H9 (cell line): ENCODE measurements around the gene IQGAP2. TPM values are rescaled to one million over a fixed set of nuclear protein-coding genes. Genes with fewer than 3 reads are reported as not detected.

Source experiments
- DNase-seq: peaks from one replicate; pipeline ENCODE4 v3.0.0-alpha.2; 2017
- H2AFZ ChIP-seq: one replicate; pipeline ENCODE4 v1.6.1; 2013; ENCODE audit warnings: mild to moderate bottlenecking, low read length, control low read depth, moderate library complexity
- H2AK5ac ChIP-seq: 2 replicates; pipeline ENCODE4 v1.6.1; 2013; ENCODE audit warnings: low read length, control low read depth, mixed read lengths; ENCODE audit not compliant: insufficient read length
- H2BK120ac ChIP-seq: one replicate; pipeline ENCODE4 v1.6.1; 2013; ENCODE audit warnings: low read depth, mild to moderate bottlenecking, low read length, control low read depth, inconsistent platforms; ENCODE audit not compliant: poor library complexity, severe bottlenecking
- H2BK12ac ChIP-seq: 2 replicates; pipeline ENCODE4 v1.6.1; 2013; ENCODE audit warnings: low read length, control low read depth, mixed read lengths, low read depth; ENCODE audit not compliant: insufficient read length
- H2BK15ac ChIP-seq: 2 replicates; pipeline ENCODE4 v1.6.1; 2013; ENCODE audit warnings: low read depth, low read length, control low read depth
- H2BK20ac ChIP-seq: one replicate; pipeline ENCODE4 v1.6.1; 2013; ENCODE audit warnings: low read depth, mild to moderate bottlenecking, low read length, control low read depth, inconsistent platforms; ENCODE audit not compliant: poor library complexity, severe bottlenecking
- H2BK5ac ChIP-seq: 2 replicates; pipeline ENCODE4 v1.6.1; 2013; ENCODE audit warnings: low read length, control low read depth, mixed read lengths; ENCODE audit not compliant: insufficient read length
- H3K14ac ChIP-seq: 2 replicates; pipeline ENCODE4 v1.6.1; 2013; ENCODE audit warnings: low read length, control low read depth; ENCODE audit not compliant: insufficient read depth
- H3K18ac ChIP-seq: 2 replicates; pipeline ENCODE4 v1.6.1; 2013; ENCODE audit warnings: low read depth, mild to moderate bottlenecking, mixed read lengths, low read length, control low read depth; ENCODE audit not compliant: insufficient read length
- H3K23ac ChIP-seq: 2 replicates; pipeline ENCODE4 v1.6.1; 2013; ENCODE audit warnings: low read length, control low read depth, mixed read lengths, low read depth; ENCODE audit not compliant: insufficient read length
- H3K23me2 ChIP-seq: 2 replicates; pipeline ENCODE4 v1.6.1; 2013; ENCODE audit warnings: low read depth, mild to moderate bottlenecking, mixed read lengths, low read length, control low read depth; ENCODE audit not compliant: insufficient read length, poor library complexity, severe bottlenecking
- H3K27ac ChIP-seq: 2 replicates; pipeline ENCODE4 v1.5.1; 2013; ENCODE audit warnings: low read length, control low read depth, mixed read lengths, low read depth; ENCODE audit not compliant: insufficient read length
- H3K27me3 ChIP-seq: 2 replicates; pipeline ENCODE4 v1.6.1; 2013; ENCODE audit warnings: low read length, control low read depth, inconsistent platforms; ENCODE audit not compliant: insufficient read depth
- H3K4ac ChIP-seq: 2 replicates; pipeline ENCODE4 v1.6.1; 2013; ENCODE audit warnings: low read depth, mild to moderate bottlenecking, control low read depth, inconsistent platforms, low read length, moderate library complexity
- H3K4me1 ChIP-seq: 2 replicates; pipeline ENCODE4 v1.6.1; 2013; ENCODE audit warnings: low read length, control low read depth, inconsistent platforms; ENCODE audit not compliant: insufficient read depth
- H3K4me2 ChIP-seq: 2 replicates; pipeline ENCODE4 v1.6.1; 2013; ENCODE audit warnings: low read length, control low read depth, mixed read lengths; ENCODE audit not compliant: insufficient read length, insufficient read depth
- H3K56ac ChIP-seq: 2 replicates; pipeline ENCODE4 v1.6.1; 2013; ENCODE audit warnings: low read depth, mild to moderate bottlenecking, mixed read lengths, low read length, control low read depth; ENCODE audit not compliant: insufficient read length
- H3K79me1 ChIP-seq: 2 replicates; pipeline ENCODE4 v1.6.1; 2013; ENCODE audit warnings: low read depth, mild to moderate bottlenecking, moderate library complexity, low read length, control low read depth, inconsistent platforms; ENCODE audit not compliant: insufficient read depth, poor library complexity, severe bottlenecking
- H3K79me2 ChIP-seq: 2 replicates; pipeline ENCODE4 v1.6.1; 2013; ENCODE audit warnings: low read length, control low read depth, inconsistent platforms; ENCODE audit not compliant: insufficient read depth
- H3K9ac ChIP-seq: 2 replicates; pipeline ENCODE4 v1.6.1; 2013; ENCODE audit warnings: low read length, control low read depth, mixed read lengths; ENCODE audit not compliant: insufficient read length; ENCODE audit errors: extremely low read depth
- H3K9me3 ChIP-seq: one replicate; pipeline ENCODE4 v1.6.1; 2013; ENCODE audit warnings: low read depth, low read length, inconsistent platforms; ENCODE audit not compliant: control insufficient read depth
- H3T11ph ChIP-seq: one replicate; pipeline ENCODE4 v1.6.1; 2013; ENCODE audit warnings: mild to moderate bottlenecking, low read length, control low read depth, inconsistent platforms
- H4K20me1 ChIP-seq: one replicate; pipeline ENCODE4 v1.6.1; 2013; ENCODE audit not compliant: control insufficient read depth, insufficient read length, insufficient read depth
- H4K5ac ChIP-seq: 2 replicates; pipeline ENCODE4 v1.6.1; 2013; ENCODE audit warnings: low read depth, mild to moderate bottlenecking, mixed read lengths, low read length, control low read depth; ENCODE audit not compliant: insufficient read length
- H4K8ac ChIP-seq: replicated peaks from 2 replicates; pipeline ENCODE4 v1.6.1; 2013; ENCODE audit warnings: low read length, control low read depth, mixed read lengths, low read depth; ENCODE audit not compliant: insufficient read length
- H4K91ac ChIP-seq: 2 replicates; pipeline ENCODE4 v1.6.1; 2013; ENCODE audit warnings: low read depth, mild to moderate bottlenecking, moderate library complexity, mixed read lengths, low read length, control low read depth; ENCODE audit not compliant: insufficient read length
- H3K27ac Mint-ChIP-seq, 3 experiments: 2 replicates in 2 of 3; 3 replicates in 1 of 3; pipeline ENCODE4 v1.8.0; 2020 to 2021; ENCODE audit warnings: mixed read lengths in 3 of 3, mild to moderate bottlenecking in 1 of 3, moderate library complexity in 1 of 3
- H3K27me3 Mint-ChIP-seq: 2 replicates; pipeline ENCODE4 v1.8.0; 2021; ENCODE audit warnings: low read depth, mild to moderate bottlenecking, moderate library complexity, mixed read lengths
- H3K36me3 Mint-ChIP-seq, 3 experiments: 2 replicates in 2 of 3; 3 replicates in 1 of 3; pipeline ENCODE4 v1.8.0; 2020 to 2021; ENCODE audit warnings: low read depth in 3 of 3, mixed read lengths in 3 of 3; ENCODE audit not compliant: insufficient read depth in 1 of 3
- H3K4me1 Mint-ChIP-seq, 2 experiments: 2 replicates each; pipeline ENCODE4 v1.8.0; 2020; ENCODE audit warnings: mixed read lengths in 2 of 2
- H3K4me3 Mint-ChIP-seq, 2 experiments: 2 replicates in 1 of 2; 3 replicates in 1 of 2; pipeline ENCODE4 v1.8.0; 2020 to 2021; ENCODE audit warnings: mild to moderate bottlenecking in 2 of 2, mixed read lengths in 2 of 2, moderate library complexity in 1 of 2
- H3K9me3 Mint-ChIP-seq, 2 experiments: 2 replicates in 1 of 2; 3 replicates in 1 of 2; pipeline ENCODE4 v1.8.0; 2020; ENCODE audit warnings: mild to moderate bottlenecking in 2 of 2, mixed read lengths in 2 of 2, moderate library complexity in 1 of 2
- CTCF ChIP-seq: fragments of 200-600 bp; sonication (generic); conservative IDR thresholded peaks from 3 replicates; pipeline ENCODE4 v1.8.0; 2021; ENCODE audit warnings: antibody characterized with exemption, mild to moderate bottlenecking
- WGBS: extraction: QIAGEN DNeasy Blood & Tissue Kit; methylation state at CpG from one replicate; pipeline ENCODE4 v1.1.7; 2013; ENCODE audit warnings: missing lambda C conversion rate, low lambda C conversion rate, mixed read lengths; ENCODE audit not compliant: insufficient read length; ENCODE audit errors: extremely low coverage; 5-methylcytosine and 5-hydroxymethylcytosine counted together
- total RNA-seq: library from RNA; stranded (reverse); gene quantifications from 2 replicates; pipeline ENCODE4 v1.2.1, GENCODE V29; 2021

Gene IQGAP2
- total RNA-seq, 1 experiment from 2014 or later = 22.5 TPM

DNA sequence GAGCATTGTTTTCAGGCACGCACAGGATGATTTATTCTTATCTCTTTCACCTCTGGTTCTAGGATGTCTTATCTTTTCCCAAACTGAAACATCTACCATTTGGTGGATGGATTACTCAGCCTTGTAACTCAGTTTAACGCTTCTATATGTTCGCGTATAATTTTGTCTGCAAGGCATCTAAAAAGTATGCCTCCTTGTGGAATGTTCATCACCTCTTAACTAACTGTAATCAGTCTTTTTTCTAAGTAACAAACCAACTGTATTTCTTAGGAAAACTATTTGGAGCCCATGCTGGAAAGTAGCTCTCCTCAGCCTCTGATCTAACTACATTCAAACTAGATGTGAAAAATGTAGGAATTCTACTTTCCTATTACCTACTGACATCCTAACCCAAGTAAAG lies 231.6 kb downstream of the IQGAP2 start:
- Mint-ChIP-seq H3K9me3 (no peaks in the 10 kb centered on the region), H3K4me1 (peaks cover 21 to 29% of the 10 kb centered on the region in 2 experiments), H3K36me3 (no peaks in the 10 kb centered on the region; a peak in 1 of 7 replicates), H3K4me3 (no peak overlapping the region), H3K27ac (no peak overlapping the region), H3K27me3 (no peaks in the 10 kb centered on the region)
- H3K23me2 ChIP-seq = no peaks in the 10 kb centered on the region
- H3K4me2 ChIP-seq = no peak overlapping the region
- no peak overlapping the region for H3T11ph ChIP-seq
- H3K79me1 ChIP-seq = no peaks in the 10 kb centered on the region
- no peak overlapping the region for H2AFZ ChIP-seq
- no peak overlapping the region for H2BK120ac ChIP-seq
- no peak overlapping the region for H2BK5ac ChIP-seq
- no peak overlapping the region for H2BK12ac ChIP-seq
- no peak overlapping the region for H2AK5ac ChIP-seq
- H3K56ac ChIP-seq = no peak overlapping the region
- no peak overlapping the region for H4K91ac ChIP-seq
- no peak for TF ChIP-seq CTCF
- peaks cover 3% of the 10 kb centered on the region; the same call in 1 of the 2 replicates for H3K4me1 ChIP-seq
- H3K79me2 ChIP-seq = no peaks in the 10 kb centered on the region
- no peak overlapping the region for H2BK15ac ChIP-seq
- H3K4ac ChIP-seq = no peak overlapping the region
- no peaks in the 10 kb centered on the region for H3K27me3 ChIP-seq
- WGBS = no CpG with 5 or more reads among the region's 4 CpGs
- H4K20me1 ChIP-seq = no peaks in the 10 kb centered on the region
- no peak overlapping the region for H3K23ac ChIP-seq
- no peak overlapping the region for H2BK20ac ChIP-seq
- H3K14ac ChIP-seq = no peak overlapping the region
- no peaks in the 10 kb centered on the region for H3K9me3 ChIP-seq
- DNase-seq = no peak
- H3K18ac ChIP-seq = no peak overlapping the region
- no peak overlapping the region for H4K8ac ChIP-seq
- H4K5ac ChIP-seq = no peak overlapping the region
- no peak overlapping the region for H3K9ac ChIP-seq
- no peak overlapping the region for H3K27ac ChIP-seq
